Mononuclear cell (primary cell): ENCODE results near the gene ELMO2. TPM values are rescaled to one million over a fixed set of nuclear protein-coding genes. Genes with fewer than 3 reads are reported as not detected.
"Not testable (repeated sequence)": the region's sequence is repeated elsewhere in the genome, so short reads cannot be mapped to it uniquely, and the experiment has no call there.

Source experiments
- H3K27me3 ChIP-seq: 2 replicates; pipeline ENCODE4 v1.6.0; 2011; ENCODE audit warnings: low read length, control low read depth; ENCODE audit not compliant: insufficient read depth
- H3K4me1 ChIP-seq: 2 replicates; pipeline ENCODE4 v1.5.1; 2011; ENCODE audit warnings: mild to moderate bottlenecking, low read length, control low read depth; ENCODE audit not compliant: insufficient read depth
- H3K4me3 ChIP-seq: 2 replicates; pipeline ENCODE4 v1.5.1; 2011; ENCODE audit warnings: mild to moderate bottlenecking, low read length, moderate library complexity
- H3K9me3 ChIP-seq: 2 replicates; pipeline ENCODE4 v1.5.1; 2011; ENCODE audit warnings: low read depth, mild to moderate bottlenecking, control low read depth, low read length
- total RNA-seq: library from RNA; depleted of rRNA; stranded (reverse); fragments of >200 nt; gene quantifications from one replicate; pipeline ENCODE4 v1.2.3, GENCODE V29; 2012

The ELMO2 gene
- total RNA-seq, 1 donor, result 59.9 TPM

- Histone ChIP-seq H3K27me3 (no peaks in the 10 kb centered on the region), H3K4me1 (peaks cover 46% of the 10 kb centered on the region), H3K9me3 (no peaks in the 10 kb centered on the region), H3K4me3 (no peak overlapping the region)
Measured at GRCh38 chr20:46393967-46394366, 12.4 kb downstream of the ELMO2 start.

GRCh38 chr20:46388937-46389336 lies 17.5 kb downstream of the ELMO2 start:
- peaks cover under 1% of the 10 kb centered on the region for H3K4me1 ChIP-seq
- H3K27me3 ChIP-seq, result no peaks in the 10 kb centered on the region
- H3K4me3 ChIP-seq, result no peak overlapping the region
- no peaks in the 10 kb centered on the region for H3K9me3 ChIP-seq

DNA sequence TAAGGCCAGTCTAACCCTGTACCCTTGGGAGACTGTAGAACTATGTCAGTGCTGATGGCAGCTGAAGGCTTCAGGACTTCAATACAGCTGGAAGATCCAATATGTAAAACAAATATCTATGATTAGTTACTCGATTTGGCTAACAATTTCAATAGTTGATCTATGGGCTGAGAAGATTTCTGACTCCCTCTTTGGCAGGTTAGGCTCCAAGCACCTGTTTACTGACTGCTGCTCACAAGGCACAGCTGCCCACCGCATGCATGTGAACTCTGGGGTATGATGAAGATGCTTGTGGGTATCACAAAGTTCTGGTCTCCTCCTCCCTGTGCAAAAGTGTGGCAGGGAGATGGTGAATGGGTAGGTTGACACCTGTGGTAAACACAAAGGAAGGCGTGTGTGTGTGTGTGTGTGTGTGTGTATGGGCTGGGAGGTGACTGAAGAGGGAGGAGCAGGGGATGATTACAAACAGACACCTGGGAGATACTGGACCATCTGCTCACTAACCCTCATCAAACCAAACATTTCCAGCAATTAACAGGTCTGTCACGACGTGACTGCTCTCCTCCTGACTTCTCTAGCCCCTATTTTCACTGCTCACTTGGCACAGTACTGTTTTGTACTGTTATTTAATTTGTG lies 18.1 kb downstream of the ELMO2 start:
- no peaks in the 10 kb centered on the region for H3K4me1 ChIP-seq
- no peaks in the 10 kb centered on the region for H3K27me3 ChIP-seq
- no peaks in the 10 kb centered on the region for H3K9me3 ChIP-seq
- no peak overlapping the region for H3K4me3 ChIP-seq

- H3K4me3 ChIP-seq, H3K27me3 ChIP-seq, H3K9me3 ChIP-seq, H3K4me1 ChIP-seq: not testable (repeated sequence)
Measured at GRCh38 chr20:46387054-46387453, 19.4 kb downstream of the ELMO2 start.

GRCh38 chr20:46378412-46379009 lies 27.9 kb downstream of the ELMO2 start:
- Histone ChIP-seq H3K4me1 (no peaks in the 10 kb centered on the region), H3K9me3 (no peaks in the 10 kb centered on the region), H3K4me3 (no peak overlapping the region), H3K27me3 (no peaks in the 10 kb centered on the region)

- H3K4me1 ChIP-seq, result no peaks in the 10 kb centered on the region
Measured at GRCh38 chr20:46377518-46377917, 28.9 kb downstream of the ELMO2 start.

DNA sequence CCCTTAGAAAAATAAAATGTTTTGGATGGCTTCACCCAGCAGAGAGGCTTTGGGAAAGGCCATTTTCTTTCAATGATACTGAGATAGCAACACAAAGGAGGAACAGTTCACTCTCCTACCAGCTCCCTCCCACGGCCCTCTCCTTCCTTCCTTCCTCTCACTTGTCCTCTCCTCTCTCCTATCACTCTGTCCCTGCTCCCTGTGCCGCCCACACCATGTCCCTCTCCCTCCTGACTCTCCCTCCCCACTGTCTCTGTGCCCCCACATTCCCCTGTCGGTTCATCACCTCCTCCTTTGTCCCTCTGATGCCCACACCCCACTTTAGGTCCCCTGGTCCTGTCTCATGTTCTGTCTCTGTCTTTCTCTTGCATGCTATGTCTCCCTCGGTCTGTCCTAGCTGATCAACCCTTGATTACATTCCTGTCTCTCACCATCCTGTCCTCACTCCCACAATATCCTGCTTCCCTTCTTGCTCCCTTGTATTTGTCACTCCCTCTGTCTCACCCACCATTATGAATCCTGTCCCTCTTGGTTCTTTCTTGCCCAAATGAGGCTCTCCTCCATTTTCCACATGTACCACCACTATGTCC lies 30.1 kb downstream of the ELMO2 start:
- Histone ChIP-seq H3K4me3 (no peak overlapping the region), H3K4me1 (no peaks in the 10 kb centered on the region), H3K9me3 (no peaks in the 10 kb centered on the region), H3K27me3 (no peaks in the 10 kb centered on the region)

More at GRCh38 chr20:46377518-46377917, 28.9 kb downstream of the ELMO2 start:
- Histone ChIP-seq H3K9me3 (no peaks in the 10 kb centered on the region), H3K4me3 (no peak overlapping the region), H3K27me3 (no peaks in the 10 kb centered on the region)

DNA sequence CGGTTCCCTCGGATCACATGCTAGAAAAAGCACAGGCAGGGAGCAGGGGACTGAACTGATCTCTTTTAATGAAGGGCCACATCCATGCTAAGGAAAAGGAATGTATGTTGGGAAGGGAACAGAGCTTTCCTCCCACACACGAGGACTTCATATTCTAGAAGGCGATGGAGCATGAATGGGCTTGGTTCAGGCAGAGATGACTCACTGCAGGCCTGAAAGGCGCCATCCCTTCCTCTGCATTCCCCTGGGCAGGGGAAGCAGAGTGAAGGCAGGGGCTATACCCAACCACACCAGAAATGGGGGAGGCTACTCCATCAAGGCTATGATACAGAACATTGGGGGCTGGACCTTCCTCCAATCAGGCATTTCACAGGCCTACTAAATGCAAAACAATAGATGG lies 30.6 kb downstream of the ELMO2 start:
- Histone ChIP-seq H3K9me3 (no peaks in the 10 kb centered on the region), H3K4me3 (no peak overlapping the region), H3K4me1 (no peaks in the 10 kb centered on the region), H3K27me3 (no peaks in the 10 kb centered on the region)

DNA sequence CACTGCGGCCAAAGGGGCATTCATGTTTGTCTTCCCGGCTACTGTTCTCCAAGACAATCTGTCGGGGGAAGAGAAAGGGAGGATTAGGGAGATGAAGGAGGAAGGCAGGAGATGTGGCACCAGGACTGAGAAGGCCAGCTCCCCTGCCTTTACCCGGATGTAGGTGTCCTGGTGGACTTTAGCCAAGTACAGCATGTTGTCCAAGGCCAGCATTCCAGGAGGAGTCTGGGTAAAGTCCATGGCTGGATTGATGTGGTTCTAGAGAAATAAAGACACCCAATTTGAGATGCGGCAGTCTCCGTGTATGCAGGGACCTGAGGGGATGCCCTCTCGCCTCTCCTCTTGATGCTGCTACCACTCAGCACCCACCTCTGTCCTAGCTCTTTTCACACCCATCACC lies 32.0 kb downstream of the ELMO2 start:
- Histone ChIP-seq H3K4me1 (no peaks in the 10 kb centered on the region), H3K27me3 (no peaks in the 10 kb centered on the region), H3K9me3 (no peaks in the 10 kb centered on the region), H3K4me3 (no peak overlapping the region)

DNA sequence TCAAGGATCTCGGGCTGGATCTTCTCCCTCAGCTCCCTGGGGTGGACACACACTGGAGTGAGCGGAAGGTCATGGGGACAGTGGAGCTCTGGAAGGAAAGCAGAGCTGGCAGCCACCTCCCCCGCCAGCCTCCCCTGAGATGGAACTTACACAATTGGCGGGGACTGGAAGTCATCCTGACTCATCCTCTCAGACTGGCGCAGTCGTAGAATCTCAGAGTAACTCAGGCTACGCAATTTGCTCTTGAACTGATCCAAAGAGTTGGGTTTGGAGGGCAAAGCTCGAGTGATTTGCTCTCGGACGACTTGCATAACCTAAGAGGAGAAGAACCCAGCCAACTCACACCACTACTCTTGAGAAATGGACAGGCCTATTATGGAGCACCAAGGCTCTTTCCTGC lies 34.8 kb downstream of the ELMO2 start:
- Histone ChIP-seq H3K27me3 (no peaks in the 10 kb centered on the region), H3K9me3 (no peaks in the 10 kb centered on the region), H3K4me1 (no peaks in the 10 kb centered on the region), H3K4me3 (no peak overlapping the region)

GRCh38 chr20:46368902-46369268 lies 37.5 kb downstream of the ELMO2 start:
- Histone ChIP-seq H3K27me3 (no peaks in the 10 kb centered on the region), H3K9me3 (no peaks in the 10 kb centered on the region), H3K4me3 (no peak overlapping the region), H3K4me1 (peaks cover 15% of the 10 kb centered on the region)

- Histone ChIP-seq H3K27me3 (no peaks in the 10 kb centered on the region), H3K9me3 (no peaks in the 10 kb centered on the region), H3K4me3 (no peak overlapping the region), H3K4me1 (peaks cover 20% of the 10 kb centered on the region)
Measured at GRCh38 chr20:46367967-46368901, 38.2 kb downstream of the ELMO2 start.

DNA sequence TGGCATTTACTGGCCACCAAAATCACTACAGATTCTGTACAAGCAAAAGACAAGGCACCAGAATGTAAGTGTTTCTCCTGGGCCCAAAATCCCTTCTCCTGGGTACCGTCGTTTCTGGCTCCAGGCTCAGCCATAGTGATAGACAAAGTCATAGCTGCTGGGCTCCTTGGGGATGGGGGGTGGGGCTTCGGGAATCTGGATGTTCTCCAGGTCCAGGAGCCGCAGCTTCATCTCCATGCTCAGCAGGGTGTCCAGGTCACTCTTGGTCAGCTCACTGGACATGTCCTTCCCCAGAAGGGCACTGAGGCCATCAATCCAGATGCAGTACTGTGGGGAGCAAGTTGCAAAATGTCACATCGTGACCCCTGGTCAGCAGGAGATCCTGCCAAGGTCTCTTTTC lies 39.2 kb downstream of the ELMO2 start:
- H3K27me3 ChIP-seq, result no peaks in the 10 kb centered on the region
- H3K4me3 ChIP-seq, result no peak overlapping the region
- H3K4me1 ChIP-seq, result peaks cover 30% of the 10 kb centered on the region

GRCh38 chr20:46366826-46367225 lies 39.6 kb downstream of the ELMO2 start:
- Histone ChIP-seq H3K4me3 (no peak overlapping the region), H3K4me1 (peaks cover 34% of the 10 kb centered on the region), H3K27me3 (no peaks in the 10 kb centered on the region), H3K9me3 (no peaks in the 10 kb centered on the region)

More for the DNA sequence above, 39.2 kb downstream of the ELMO2 start:
- H3K9me3 ChIP-seq, result no peaks in the 10 kb centered on the region
